ENCODE data around the gene DNAJC3. TPM values are rescaled to one million over a fixed set of nuclear protein-coding genes. Genes with fewer than 3 reads are reported as not detected.
"Not testable (repeated sequence)": the region's sequence is repeated elsewhere in the genome, so short reads cannot be mapped to it uniquely, and the experiment has no call there.

DNAJC3 gene
- total RNA-seq, 1 donor from 2014 or later, result 21.4 TPM

GRCh38 chr13:95781016-95781415 lies 104.1 kb downstream of the DNAJC3 start:
- H3K4me3 ChIP-seq (ENCODE audit: low read depth, low read length), result no peak overlapping the region
- TF ChIP-seq CTCF (conservative IDR thresholded peaks at IDR 0.05; ENCODE audit: low read depth, low read length), result no peak
- DNase-seq (ENCODE audit: low read depth), result no peak

- not testable (repeated sequence) for DNase-seq (ENCODE audit: low read depth)
Measured at GRCh38 chr13:95781940-95782339, 105.0 kb downstream of the DNAJC3 start.

GRCh38 chr13:95783747-95784146 lies 106.8 kb downstream of the DNAJC3 start:
- no peak overlapping the region for H3K4me3 ChIP-seq (ENCODE audit: low read depth, low read length)
- no peak for TF ChIP-seq CTCF (conservative IDR thresholded peaks at IDR 0.05; ENCODE audit: low read depth, low read length)
- no peak for DNase-seq (ENCODE audit: low read depth)

More at GRCh38 chr13:95781940-95782339, 105.0 kb downstream of the DNAJC3 start:
- not testable (repeated sequence) for H3K4me3 ChIP-seq (ENCODE audit: low read depth, low read length)

- TF ChIP-seq CTCF (conservative IDR thresholded peaks at IDR 0.05; ENCODE audit: low read depth, low read length), result no peak
- DNase-seq (ENCODE audit: low read depth), result peak; percentile 64
- H3K4me3 ChIP-seq (ENCODE audit: low read depth, low read length), result no peak overlapping the region
Measured at GRCh38 chr13:95784161-95784899, 107.4 kb downstream of the DNAJC3 start.

- DNase-seq (ENCODE audit: low read depth), result no peak
- TF ChIP-seq CTCF (conservative IDR thresholded peaks at IDR 0.05; ENCODE audit: low read depth, low read length), result no peak
- H3K4me3 ChIP-seq (ENCODE audit: low read depth, low read length), result no peak overlapping the region
Measured at GRCh38 chr13:95784900-95785290, 108.0 kb downstream of the DNAJC3 start.

- DNase-seq (ENCODE audit: low read depth), result no peak
- TF ChIP-seq CTCF (conservative IDR thresholded peaks at IDR 0.05; ENCODE audit: low read depth, low read length), result no peak
- H3K4me3 ChIP-seq (ENCODE audit: low read depth, low read length), result no peak overlapping the region
Measured at GRCh38 chr13:95787356-95788099, 110.6 kb downstream of the DNAJC3 start.

GRCh38 chr13:95788100-95788463 lies 111.1 kb downstream of the DNAJC3 start:
- no peak for DNase-seq (ENCODE audit: low read depth)
- no peak for TF ChIP-seq CTCF (conservative IDR thresholded peaks at IDR 0.05; ENCODE audit: low read depth, low read length)
- no peak overlapping the region for H3K4me3 ChIP-seq (ENCODE audit: low read depth, low read length)

GRCh38 chr13:95789315-95789714 lies 112.4 kb downstream of the DNAJC3 start:
- H3K4me3 ChIP-seq (ENCODE audit: low read depth, low read length); DNase-seq (ENCODE audit: low read depth): not testable (repeated sequence)

Data from epithelial cell of proximal tubule (primary cell).